HG03342 (cell line): ENCODE measurements around the gene FBN3.

ENCODE experiments used
- ATAC-seq: cut with Tn5 transposase; IDR thresholded peaks from one replicate; pipeline ENCODE4 v1.9.1; 2021; ENCODE audit warnings: mild to moderate bottlenecking, moderate library complexity; ENCODE audit not compliant: unreplicated experiment

The FBN3 gene

GRCh38 chr19:8148410-8149260, 757 bp downstream of the FBN3 start:
- ATAC-seq: no peak

DNA sequence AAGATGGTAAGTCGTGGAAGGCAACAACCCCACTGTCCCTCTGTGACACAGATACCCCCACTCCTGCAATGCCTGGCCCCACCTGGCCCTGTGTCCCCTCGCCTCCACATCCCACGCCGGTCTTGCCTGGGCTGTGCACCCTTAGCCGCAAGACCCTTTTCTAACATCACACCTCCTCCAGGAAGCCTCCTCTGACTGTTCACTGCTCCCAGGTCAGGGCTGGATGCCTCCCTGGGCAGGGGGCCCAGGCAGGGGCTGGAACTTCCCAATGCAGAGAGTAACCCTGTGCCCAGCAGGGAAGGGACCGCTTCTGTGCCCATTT, 1.3 kb downstream of the FBN3 start:
- no peak for ATAC-seq

- no peak for ATAC-seq
Observed at GRCh38 chr19:8147582-8147978, 1.8 kb downstream of the FBN3 start.

DNA sequence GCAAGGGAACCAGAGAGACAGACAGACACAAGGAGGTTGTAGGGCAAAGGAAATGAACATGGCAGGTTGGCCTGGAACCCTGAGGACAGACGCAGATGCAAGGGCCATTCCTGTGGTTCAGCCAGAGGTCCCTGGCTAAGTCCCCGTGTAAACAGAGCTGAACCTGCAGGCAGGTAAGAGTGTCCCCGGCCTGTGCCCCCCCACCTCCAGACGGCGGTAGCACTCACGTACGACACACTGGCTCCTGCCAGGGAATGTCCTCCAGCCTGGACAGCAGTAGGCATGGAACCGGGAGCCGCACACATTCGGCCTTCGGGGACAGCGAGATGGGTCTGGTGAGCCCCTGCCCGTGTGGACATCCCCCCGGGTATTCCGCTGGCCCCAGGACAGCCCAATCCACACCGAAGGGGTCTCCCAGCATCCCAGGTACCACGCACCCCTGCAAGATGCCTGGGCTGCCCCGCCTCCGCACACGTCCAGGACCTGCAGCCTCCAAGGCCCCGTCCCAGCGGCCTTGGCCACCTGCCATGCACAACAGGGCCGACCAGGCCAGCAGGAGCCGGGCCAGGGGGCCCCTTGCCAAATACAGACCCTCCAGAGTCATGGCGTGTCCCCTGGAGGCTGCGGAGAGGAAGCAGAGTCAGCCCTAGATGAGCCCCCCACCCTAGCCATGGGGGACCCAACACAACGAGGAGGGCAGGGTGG, 2.4 kb downstream of the FBN3 start:
- ATAC-seq: no peak

GRCh38 chr19:8144273-8144995, 5.0 kb downstream of the FBN3 start:
- no peak for ATAC-seq

GRCh38 chr19:8143041-8143440, 6.4 kb downstream of the FBN3 start:
- no peak for ATAC-seq

DNA sequence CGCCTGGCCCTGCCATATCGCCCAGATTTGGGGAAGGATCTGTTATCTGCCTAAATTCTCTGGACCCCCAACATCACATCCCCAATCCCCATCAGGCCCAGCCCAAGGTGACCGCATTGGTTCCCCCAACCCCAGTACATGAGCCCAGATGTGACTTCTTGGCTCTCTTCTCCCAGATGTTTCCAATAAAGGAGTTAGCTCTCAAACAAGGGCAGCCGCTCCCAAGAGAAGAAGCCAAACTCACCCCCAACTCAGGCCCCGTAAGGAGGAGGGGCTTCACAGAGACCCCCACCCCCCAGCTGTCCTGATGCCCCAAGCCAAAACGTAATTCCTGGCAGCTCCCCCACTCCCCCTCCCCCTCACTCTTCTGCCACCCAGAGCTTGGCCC, 6.9 kb downstream of the FBN3 start:
- ATAC-seq: no peak

GRCh38 chr19:8141726-8142512, 7.5 kb downstream of the FBN3 start:
- no peak for ATAC-seq

GRCh38 chr19:8138201-8138600, 11.2 kb downstream of the FBN3 start:
- no peak for ATAC-seq

- ATAC-seq: no peak
Observed at GRCh38 chr19:8137425-8137824, 12.0 kb downstream of the FBN3 start.

DNA sequence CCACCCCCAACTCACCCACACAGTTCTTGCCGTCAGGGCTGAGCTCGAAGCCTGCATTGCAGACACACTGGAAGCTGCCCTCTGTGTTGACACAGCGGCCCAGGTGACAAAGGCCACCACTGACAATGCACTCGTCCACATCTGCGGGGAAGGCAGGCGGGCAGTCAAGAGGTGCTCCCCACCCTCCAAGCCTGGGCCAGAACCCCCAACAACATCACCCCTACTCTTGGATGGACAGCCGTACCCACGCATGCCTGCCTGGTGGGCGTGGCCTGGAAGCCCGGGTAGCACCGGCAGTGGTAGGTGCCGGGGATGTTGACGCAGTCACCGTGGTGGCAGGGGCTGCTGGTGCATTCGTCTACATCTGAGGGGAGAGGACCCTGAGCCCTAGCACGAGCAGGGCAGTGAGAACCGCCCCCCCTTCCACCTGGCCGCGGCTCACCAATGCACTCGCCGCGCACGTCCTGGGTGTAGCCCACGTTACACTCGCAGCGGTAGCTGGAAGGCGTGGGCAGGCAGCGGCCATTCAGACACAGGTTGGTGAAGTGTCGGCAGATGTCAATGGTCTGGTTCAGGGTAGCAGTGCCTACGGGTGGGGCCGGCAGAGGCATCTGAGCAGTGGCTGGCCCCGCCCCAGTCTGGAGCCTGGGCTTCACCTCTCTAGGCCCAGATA, 13.3 kb downstream of the FBN3 start:
- no peak for ATAC-seq

- no peak for ATAC-seq
Observed at GRCh38 chr19:8132858-8133458, 16.4 kb downstream of the FBN3 start.

GRCh38 chr19:8131517-8131916, 17.9 kb downstream of the FBN3 start:
- no peak for ATAC-seq

GRCh38 chr19:8129061-8129618, 20.3 kb downstream of the FBN3 start:
- ATAC-seq: no peak

DNA sequence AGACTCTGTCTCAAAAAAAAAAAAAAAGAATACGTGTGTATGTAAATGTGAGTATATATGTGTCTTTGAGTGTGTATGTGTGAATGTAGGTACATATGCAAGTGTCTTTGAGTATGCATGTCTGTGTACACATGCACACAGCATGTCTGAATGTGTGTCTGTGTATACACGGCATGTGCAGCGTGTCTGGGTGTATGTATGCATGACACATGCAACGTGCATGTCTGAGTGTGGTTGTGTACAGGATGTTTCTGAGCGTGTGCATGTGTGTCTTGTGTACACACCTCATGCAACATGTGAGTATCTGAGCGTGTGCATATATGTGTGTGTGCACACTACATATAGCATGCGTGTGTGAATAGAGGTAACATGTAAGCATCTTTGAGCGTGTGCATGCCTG, 20.8 kb downstream of the FBN3 start:
- ATAC-seq: no peak

- ATAC-seq: no peak
Observed at GRCh38 chr19:8127311-8127710, 22.1 kb downstream of the FBN3 start.

DNA sequence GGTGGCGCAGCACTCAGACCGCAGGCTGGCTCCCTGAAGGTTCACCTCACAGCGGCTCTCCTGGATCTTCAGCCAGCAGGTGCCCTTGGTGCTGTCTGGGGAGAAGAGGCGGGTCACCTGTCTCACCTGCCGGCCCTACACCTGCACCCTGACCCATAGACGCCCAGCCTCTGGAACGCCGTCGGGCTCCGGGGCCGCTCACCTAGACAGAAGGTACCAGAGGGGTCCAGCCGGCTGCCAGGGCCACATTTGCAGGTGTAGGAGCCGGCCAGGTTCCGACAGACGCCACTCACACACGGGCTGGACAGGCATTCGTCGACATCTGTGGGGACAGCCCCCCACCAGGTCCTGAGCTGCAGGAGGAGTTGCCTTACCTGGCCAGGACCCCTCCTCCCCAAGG, 22.9 kb downstream of the FBN3 start:
- no peak for ATAC-seq

- no peak for ATAC-seq
Observed at GRCh38 chr19:8126008-8126407, 23.4 kb downstream of the FBN3 start.

- ATAC-seq: no peak
Observed at GRCh38 chr19:8123683-8124082, 25.7 kb downstream of the FBN3 start.
